DOHH2 (cell line): ENCODE data around the gene GNLY.

Source experiments
- H3F3A ChIP-seq: fragments of 200-600 bp; sonication (generic), shearing (Covaris generic); 2 replicates; pipeline ENCODE4 v1.6.0; 2016; ENCODE audit warnings: antibody characterized with exemption, mild to moderate bottlenecking; ENCODE audit not compliant: control insufficient read depth, insufficient read depth
- H3K27ac ChIP-seq: fragments of 200-600 bp; sonication (generic); 2 replicates; pipeline ENCODE4 v1.5.1; 2014; ENCODE audit warnings: low read depth, mild to moderate bottlenecking, low read length, moderate library complexity
- H3K27me3 ChIP-seq: fragments of 200-600 bp; sonication (generic); 2 replicates; pipeline ENCODE4 v1.6.1; 2014; ENCODE audit warnings: mild to moderate bottlenecking, low read length, mixed read lengths; ENCODE audit not compliant: control insufficient read depth
- H3K36me3 ChIP-seq: fragments of 200-600 bp; sonication (generic); 2 replicates; pipeline ENCODE4 v1.6.1; 2014; ENCODE audit warnings: mild to moderate bottlenecking, low read length, moderate library complexity, mixed read lengths; ENCODE audit not compliant: control insufficient read depth
- H3K4me1 ChIP-seq: fragments of 200-600 bp; sonication (generic); 2 replicates; pipeline ENCODE4 v1.6.1; 2014; ENCODE audit warnings: mild to moderate bottlenecking, low read length, mixed read lengths; ENCODE audit not compliant: control insufficient read depth
- H3K4me2 ChIP-seq: fragments of 200-600 bp; sonication (generic); 2 replicates; pipeline ENCODE4 v1.6.0; 2014; ENCODE audit warnings: mild to moderate bottlenecking, low read length, moderate library complexity
- H3K4me3 ChIP-seq: fragments of 200-600 bp; sonication (generic); 2 replicates; pipeline ENCODE4 v1.5.1; 2014; ENCODE audit warnings: mild to moderate bottlenecking, low read length, mixed read lengths
- H3K79me2 ChIP-seq: fragments of 200-600 bp; sonication (generic); 2 replicates; pipeline ENCODE4 v1.6.1; 2014; ENCODE audit warnings: mild to moderate bottlenecking, low read length, mixed read lengths; ENCODE audit not compliant: control insufficient read depth
- H3K9me2 ChIP-seq: fragments of 200-600 bp; sonication (generic); replicated peaks from 2 replicates; pipeline ENCODE4 v1.6.1; 2014; ENCODE audit warnings: mild to moderate bottlenecking, low read length, mixed read lengths; ENCODE audit not compliant: control insufficient read depth
- H3K9me3 ChIP-seq: fragments of 200-600 bp; sonication (generic); 2 replicates; pipeline ENCODE4 v1.6.1; 2014; ENCODE audit warnings: antibody characterized with exemption, low read length, mixed read lengths; ENCODE audit not compliant: control insufficient read depth, insufficient read depth
- H4K20me1 ChIP-seq: fragments of 200-600 bp; sonication (generic); 2 replicates; pipeline ENCODE4 v1.6.0; 2014; ENCODE audit warnings: low read depth, mild to moderate bottlenecking, antibody characterized with exemption, low read length, moderate library complexity; ENCODE audit not compliant: control insufficient read depth, insufficient read depth
- EZH2phosphoT487 ChIP-seq: fragments of 200-600 bp; sonication (generic); IDR thresholded peaks from 2 replicates; pipeline ENCODE4 v1.6.1; 2017; ENCODE audit warnings: borderline replicate concordance, mild to moderate bottlenecking, antibody characterized with exemption, low read length, moderate library complexity, mixed read lengths
- TF ChIP-seq, protein P1 (sequence below): fragments of 200-600 bp; sonication (generic); IDR thresholded peaks from one replicate; pipeline ENCODE4 v1.5.1; 2014; ENCODE audit warnings: antibody characterized with exemption, mild to moderate bottlenecking, low read depth, low read length; ENCODE audit not compliant: poor library complexity, severe bottlenecking

The GNLY gene

DNA sequence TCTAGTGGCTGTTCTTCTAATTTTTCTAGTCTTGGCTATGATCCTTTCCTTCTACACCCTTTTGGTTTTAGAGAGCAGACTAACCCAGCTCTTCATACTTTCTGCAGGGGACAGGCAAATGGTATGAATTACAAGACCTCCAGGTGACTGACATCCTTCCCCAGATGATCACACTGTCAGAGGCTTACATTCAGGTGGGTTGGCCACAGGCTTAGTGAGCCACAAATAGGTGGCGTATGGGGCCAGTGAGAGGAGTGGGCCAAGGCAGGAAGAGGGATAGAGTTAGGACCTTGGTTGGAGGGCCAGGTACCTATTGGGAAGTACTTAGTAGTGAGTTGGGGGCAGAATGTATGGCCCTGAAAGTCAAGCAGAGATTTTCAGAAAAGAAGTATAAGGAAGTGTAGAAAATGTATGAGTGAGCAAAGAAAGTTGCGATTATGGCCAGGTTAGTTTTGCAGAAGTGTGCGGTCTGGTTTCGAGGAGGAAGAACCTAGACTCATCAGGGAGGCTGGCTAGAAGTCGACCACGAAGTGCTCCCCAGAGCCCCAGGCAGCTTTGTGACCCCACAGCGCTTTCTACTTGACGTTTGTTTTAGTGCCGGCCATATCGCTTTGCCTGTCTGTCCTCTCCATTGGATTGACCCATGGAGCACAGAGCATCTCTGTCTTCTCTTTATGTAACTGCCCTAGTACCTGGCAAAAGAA is 46.2 kb upstream of the GNLY start:
- Histone ChIP-seq H3K36me3 (peaks cover 91% of the 10 kb centered on the region), H3K4me3 (no peak overlapping the region), H4K20me1 (no peaks in the 10 kb centered on the region), H3K27ac (no peak overlapping the region), H3K9me3 (no peaks in the 10 kb centered on the region), H3F3A (no peaks in the 10 kb centered on the region), H3K4me2 (no peak overlapping the region), H3K4me1 (no peaks in the 10 kb centered on the region), H3K27me3 (no peaks in the 10 kb centered on the region), H3K9me2 (no peaks in the 10 kb centered on the region), H3K79me2 (no peaks in the 10 kb centered on the region)
- TF ChIP-seq, protein P1, sequence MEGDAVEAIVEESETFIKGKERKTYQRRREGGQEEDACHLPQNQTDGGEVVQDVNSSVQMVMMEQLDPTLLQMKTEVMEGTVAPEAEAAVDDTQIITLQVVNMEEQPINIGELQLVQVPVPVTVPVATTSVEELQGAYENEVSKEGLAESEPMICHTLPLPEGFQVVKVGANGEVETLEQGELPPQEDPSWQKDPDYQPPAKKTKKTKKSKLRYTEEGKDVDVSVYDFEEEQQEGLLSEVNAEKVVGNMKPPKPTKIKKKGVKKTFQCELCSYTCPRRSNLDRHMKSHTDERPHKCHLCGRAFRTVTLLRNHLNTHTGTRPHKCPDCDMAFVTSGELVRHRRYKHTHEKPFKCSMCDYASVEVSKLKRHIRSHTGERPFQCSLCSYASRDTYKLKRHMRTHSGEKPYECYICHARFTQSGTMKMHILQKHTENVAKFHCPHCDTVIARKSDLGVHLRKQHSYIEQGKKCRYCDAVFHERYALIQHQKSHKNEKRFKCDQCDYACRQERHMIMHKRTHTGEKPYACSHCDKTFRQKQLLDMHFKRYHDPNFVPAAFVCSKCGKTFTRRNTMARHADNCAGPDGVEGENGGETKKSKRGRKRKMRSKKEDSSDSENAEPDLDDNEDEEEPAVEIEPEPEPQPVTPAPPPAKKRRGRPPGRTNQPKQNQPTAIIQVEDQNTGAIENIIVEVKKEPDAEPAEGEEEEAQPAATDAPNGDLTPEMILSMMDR: no peak
- no peak for TF ChIP-seq EZH2phosphoT487

DNA sequence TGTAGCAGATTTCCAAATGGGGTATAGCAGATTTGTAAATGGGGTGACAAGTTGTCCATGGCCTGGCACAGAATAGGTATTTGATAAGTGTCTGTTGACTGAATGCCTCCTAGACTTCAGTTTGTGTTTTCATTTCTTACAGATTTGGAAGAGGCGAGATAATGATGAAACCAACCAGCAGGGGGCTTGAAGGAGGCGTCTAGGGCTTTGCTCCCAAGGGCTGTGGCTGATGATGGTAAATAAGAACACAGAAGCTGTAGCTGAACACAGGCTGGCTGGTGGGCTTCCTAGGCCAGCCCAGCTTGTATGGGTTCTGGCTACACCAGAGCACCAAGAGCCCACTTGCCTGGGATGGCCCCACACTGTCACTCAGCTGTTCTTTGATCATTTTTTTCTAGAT is 45.5 kb upstream of the GNLY start:
- TF ChIP-seq EZH2phosphoT487: no peak
- TF ChIP-seq, protein P1: peak; percentile 62
- no peaks in the 10 kb centered on the region for H3F3A ChIP-seq
- no peaks in the 10 kb centered on the region for H3K9me2 ChIP-seq
- no peaks in the 10 kb centered on the region for H3K27me3 ChIP-seq
- peaks cover 84% of the 10 kb centered on the region for H3K36me3 ChIP-seq
- no peaks in the 10 kb centered on the region for H3K79me2 ChIP-seq
- H3K4me2 ChIP-seq: no peak overlapping the region
- no peak overlapping the region for H3K27ac ChIP-seq
- no peaks in the 10 kb centered on the region for H3K9me3 ChIP-seq
- no peaks in the 10 kb centered on the region for H3K4me1 ChIP-seq
- no peak overlapping the region for H3K4me3 ChIP-seq
- H4K20me1 ChIP-seq: no peaks in the 10 kb centered on the region

DNA sequence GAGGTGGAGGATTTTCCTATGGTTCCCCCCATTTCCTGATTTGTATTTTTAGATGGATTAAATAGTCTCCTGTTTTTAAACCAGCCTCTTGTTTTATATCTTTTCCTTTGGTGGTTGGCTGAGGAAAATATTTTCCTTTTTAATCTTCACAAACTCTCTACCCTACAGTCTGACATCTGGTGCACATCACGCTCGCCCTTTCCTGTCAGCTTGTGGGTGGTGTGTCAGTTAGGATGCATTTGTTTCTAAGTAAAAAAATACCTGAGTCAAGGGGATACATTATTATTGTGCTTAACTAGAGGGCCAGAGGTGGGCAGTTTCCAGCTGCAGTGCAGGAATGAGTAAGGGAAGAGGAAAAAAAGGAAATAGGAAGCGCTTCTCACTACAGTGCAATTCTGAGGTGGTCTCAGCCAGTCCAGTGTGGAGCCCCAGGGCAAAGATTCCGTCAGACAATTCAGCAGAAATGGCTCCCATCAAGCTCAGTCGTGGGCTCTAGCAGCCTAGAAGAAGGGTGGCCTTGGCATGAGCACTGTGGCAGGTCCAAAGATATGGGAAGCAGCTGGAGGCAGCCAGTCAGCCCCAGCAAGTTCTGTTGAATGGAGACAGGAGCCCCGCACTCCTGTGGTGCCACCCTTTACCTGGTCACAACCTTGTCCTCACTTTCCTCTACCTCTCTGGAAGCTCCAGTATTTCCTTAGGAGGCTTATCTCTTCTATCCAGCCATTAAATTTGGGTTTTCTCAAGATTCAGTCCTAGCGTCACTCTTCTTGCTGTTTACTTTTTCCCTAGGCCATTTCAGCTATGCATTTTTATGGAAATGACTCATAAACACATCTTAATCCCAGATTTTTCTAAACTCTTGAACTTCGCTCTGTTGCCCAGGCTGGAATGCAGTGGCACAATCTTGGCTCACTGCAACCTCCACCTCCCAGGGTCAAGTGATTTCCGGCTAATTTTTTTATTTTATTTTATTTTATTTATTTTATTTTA is 44.7 kb upstream of the GNLY start:
- no peak overlapping the region for H3K27ac ChIP-seq

More for the DNA sequence above, 44.7 kb upstream of the GNLY start:
- Histone ChIP-seq H3K4me1 (no peaks in the 10 kb centered on the region), H3K79me2 (no peaks in the 10 kb centered on the region), H3K9me2 (no peaks in the 10 kb centered on the region), H4K20me1 (no peaks in the 10 kb centered on the region), H3K36me3 (peaks cover 83% of the 10 kb centered on the region), H3F3A (no peaks in the 10 kb centered on the region), H3K9me3 (no peaks in the 10 kb centered on the region), H3K27me3 (no peaks in the 10 kb centered on the region), H3K4me2 (no peak overlapping the region), H3K4me3 (no peak overlapping the region)
- TF ChIP-seq EZH2phosphoT487: no peak
- TF ChIP-seq, protein P1: no peak
